Measurements from ENCODE around the gene NKAIN2. TPM values are rescaled to one million over a fixed set of nuclear protein-coding genes. Genes with fewer than 3 reads are reported as not detected.
"Not testable (repeated sequence)": the region's sequence is repeated elsewhere in the genome, so short reads cannot be mapped to it uniquely, and the experiment has no call there.

The NKAIN2 gene
- total RNA-seq, 1 donor from 2014 or later: 48.4 TPM

- ATAC-seq (no peak), DNase-seq (ENCODE audit: low spot score) (no peak)
- intact Hi-C loops (cut with DNase I): no loop called here
Observed at GRCh38 chr6:124541573-124541972, 737.9 kb downstream of the NKAIN2 start.

DNA sequence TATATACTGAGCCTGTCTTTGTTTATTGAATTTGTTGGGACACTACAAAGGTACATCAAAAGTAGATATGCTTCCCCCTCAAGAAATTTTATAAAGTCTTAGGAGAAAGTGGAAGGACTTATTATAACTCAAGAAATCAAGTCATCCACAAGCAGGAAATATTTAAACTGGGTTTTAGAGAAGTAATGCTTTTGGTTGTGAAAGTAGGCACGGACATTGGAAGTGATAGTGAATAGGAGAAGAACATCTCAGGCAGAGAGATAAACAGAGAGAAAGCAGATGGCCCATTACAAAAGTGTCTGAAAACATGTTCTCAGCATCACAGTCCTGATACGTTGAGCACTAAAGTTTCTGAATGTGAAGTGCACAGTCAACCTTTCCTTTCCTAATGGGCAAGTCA, 742.9 kb downstream of the NKAIN2 start:
- ATAC-seq (no peak), DNase-seq (ENCODE audit: low spot score) (no peak)
- intact Hi-C loops (cut with DNase I): no loop called here

DNA sequence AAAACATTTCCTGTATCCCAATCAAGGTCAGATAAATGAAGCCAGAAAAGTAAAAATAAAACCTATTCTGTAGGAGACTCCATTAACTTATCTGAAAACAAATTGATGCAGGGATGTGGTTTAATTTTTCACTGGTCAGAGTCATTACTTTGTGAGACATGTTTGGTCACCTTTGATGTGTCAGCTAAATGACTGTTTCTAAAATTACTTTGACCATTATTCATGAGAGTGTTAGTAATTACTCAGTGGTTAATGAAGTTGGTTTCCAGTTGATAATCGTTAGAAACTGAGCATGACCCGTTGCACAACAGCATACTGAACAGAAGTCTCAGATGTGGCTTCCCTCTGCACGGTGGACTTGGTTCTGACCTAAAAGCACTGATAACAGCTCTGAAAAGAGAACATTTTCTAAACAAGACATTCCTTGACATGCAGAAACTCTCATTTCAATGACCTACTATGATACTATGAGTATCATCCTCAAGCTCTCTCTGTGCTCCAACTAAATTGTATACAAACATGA, 748.1 kb downstream of the NKAIN2 start:
- DNase-seq (ENCODE audit: low spot score): no peak
- intact Hi-C loops (cut with DNase I): no loop called here
- no peak for ATAC-seq

GRCh38 chr6:124557873-124558272, 754.2 kb downstream of the NKAIN2 start:
- intact Hi-C loops (cut with DNase I): no loop called here
- no peak for ATAC-seq
- no peak for DNase-seq (ENCODE audit: low spot score)

GRCh38 chr6:124560078-124560477, 756.4 kb downstream of the NKAIN2 start:
- DNase-seq (ENCODE audit: low spot score); intact Hi-C loops (cut with DNase I); ATAC-seq: not testable (repeated sequence)

GRCh38 chr6:124560873-124561567, 757.4 kb downstream of the NKAIN2 start:
- intact Hi-C loops (cut with DNase I): no loop called here
- no peak for ATAC-seq

DNA sequence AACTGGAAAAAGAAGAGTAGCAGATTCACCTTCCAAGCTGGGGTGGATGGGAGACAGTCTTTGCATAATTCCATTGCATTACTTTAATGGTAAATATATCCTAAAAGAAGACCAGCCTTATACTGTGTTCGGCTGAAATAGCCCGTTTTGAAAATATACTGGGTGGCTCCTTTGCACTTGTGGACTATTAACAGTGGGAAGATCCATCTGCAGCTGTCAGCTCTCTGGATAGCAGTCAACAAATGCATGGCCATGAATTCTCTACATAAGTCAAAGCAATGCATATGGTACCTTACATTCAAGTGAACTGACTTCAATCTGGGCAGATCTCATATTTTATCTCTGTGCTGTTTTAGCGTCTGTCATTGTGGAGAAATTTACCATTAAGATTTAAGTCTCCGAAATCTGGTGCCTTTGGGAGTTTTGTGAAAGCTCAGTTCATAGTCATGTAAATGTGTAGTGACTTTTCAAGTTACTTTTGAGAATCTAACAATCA, 758.0 kb downstream of the NKAIN2 start:
- intact Hi-C loops (cut with DNase I): no loop called here
- no peak for DNase-seq (ENCODE audit: low spot score)
- no peak for ATAC-seq

More at GRCh38 chr6:124560873-124561567, 757.4 kb downstream of the NKAIN2 start:
- DNase-seq (ENCODE audit: low spot score): no peak

DNA sequence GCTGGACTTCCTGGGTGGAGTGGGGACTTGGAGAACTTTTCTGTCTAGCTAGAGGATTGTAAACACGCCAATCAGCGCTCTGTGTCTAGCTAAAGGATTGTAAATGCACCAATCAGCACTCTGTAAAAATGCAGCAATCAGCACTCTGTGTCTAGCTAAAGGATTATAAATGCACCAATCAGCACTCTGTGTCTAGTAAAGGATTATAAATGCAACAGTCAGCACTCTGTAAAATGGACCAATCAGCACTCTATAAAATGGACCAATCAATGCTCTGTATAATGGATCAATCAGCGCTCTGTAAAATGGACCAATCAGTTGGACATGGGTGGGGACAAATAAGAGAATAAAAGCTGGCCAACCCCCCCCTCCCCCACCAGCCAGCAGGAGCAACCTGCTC, 760.5 kb downstream of the NKAIN2 start:
- ATAC-seq; intact Hi-C loops (cut with DNase I); DNase-seq (ENCODE audit: low spot score): not testable (repeated sequence)

GRCh38 chr6:124567401-124567800, 763.7 kb downstream of the NKAIN2 start:
- intact Hi-C loops (cut with DNase I): no loop called here
- DNase-seq (ENCODE audit: low spot score) (no peak), ATAC-seq (no peak)

DNA sequence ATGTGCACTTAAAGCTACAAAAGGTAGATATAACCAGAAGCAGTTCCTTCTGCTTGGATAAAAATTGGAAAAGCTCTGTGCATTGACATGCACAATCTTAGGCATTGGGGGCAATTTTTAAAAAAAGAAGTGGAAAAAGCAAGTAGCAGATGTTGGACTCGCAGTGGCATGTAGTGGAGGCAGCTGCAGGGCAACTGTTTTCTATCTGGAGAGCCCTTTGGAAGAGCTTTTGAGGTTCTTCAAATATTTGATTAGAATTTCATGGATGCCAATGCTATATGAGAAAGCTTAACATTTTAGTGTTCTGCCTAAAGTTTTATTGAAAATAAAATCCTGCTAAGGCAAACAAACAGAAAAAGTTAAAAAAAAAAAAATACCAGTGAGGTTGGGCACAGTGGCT, 770.3 kb downstream of the NKAIN2 start:
- ATAC-seq: no peak
- DNase-seq (ENCODE audit: low spot score): no peak
- intact Hi-C loops (cut with DNase I): no loop called here

GRCh38 chr6:124577734-124578281, 774.1 kb downstream of the NKAIN2 start:
- no peak for DNase-seq (ENCODE audit: low spot score)
- intact Hi-C loops (cut with DNase I): no loop called here
- no peak for ATAC-seq

DNA sequence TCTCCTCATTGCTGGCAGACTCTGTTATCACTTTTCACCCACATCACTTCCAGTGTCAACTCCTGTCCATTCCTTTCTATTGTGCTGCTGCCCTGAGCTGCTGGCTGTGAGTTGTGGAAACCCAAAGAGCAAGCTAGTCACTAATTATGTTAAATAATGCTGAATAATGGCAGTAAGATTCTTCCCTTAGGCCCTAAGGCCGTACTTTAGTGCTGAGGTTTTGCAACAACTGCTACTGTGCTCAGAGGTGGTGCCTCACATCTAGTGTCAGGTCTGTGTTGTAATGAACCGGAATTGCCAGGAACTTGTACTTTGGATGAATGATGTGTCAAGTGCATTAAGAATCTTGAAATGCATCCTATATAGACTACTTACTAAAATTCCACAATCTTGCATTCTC, 786.3 kb downstream of the NKAIN2 start:
- ATAC-seq: no peak
- DNase-seq (ENCODE audit: low spot score): no peak
- intact Hi-C loops (cut with DNase I): no loop called here

- intact Hi-C loops (cut with DNase I): no loop called here
- ATAC-seq (no peak), DNase-seq (ENCODE audit: low spot score) (no peak)
Observed at GRCh38 chr6:124599656-124600055, 796.0 kb downstream of the NKAIN2 start.

DNA sequence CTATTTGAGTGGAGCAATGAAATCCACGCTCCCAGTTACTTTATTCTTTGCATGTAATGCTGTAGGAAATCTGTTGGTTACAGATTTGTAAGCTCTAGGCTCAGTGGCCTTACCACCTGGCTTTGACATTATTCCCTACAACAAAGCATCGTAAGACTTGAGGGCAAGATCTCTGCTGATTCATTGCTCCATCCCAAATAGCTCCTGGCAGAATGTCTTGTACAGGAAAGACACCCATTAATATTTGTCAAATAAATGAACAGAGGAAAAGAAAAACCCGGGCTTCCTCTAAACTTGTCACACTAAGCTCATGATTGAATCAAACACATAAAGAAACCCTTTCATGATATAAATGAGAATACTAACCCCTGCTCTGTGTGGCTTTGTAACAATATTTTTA, 801.1 kb downstream of the NKAIN2 start:
- intact Hi-C loops (cut with DNase I): no loop called here
- ATAC-seq: no peak
- DNase-seq (ENCODE audit: low spot score): no peak

DNA sequence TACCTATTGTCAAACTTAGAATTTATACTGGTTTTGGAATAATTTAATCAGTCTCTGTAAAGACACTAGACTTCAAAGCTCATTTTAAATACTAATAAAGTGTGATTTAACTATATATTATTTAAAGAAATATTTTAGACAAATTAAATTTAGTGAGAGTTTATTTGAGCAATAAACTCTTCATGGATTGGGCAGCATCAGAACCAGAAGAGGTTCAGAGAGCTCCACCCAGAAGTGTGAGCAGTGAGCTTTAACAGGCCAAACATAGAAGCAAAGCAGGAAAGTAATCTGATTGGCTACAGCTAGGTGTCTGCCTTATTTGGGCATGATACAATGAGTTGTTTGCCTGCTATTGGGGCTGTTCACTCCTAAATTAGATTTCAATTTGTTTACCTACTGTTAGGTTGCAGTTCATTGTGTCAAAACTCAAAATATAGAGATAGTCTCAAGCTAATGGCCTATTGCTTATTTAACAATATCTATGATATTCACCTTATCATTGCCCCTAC, 803.5 kb downstream of the NKAIN2 start:
- ATAC-seq: no peak
- intact Hi-C loops (cut with DNase I): no loop called here
- DNase-seq (ENCODE audit: low spot score): no peak

DNA sequence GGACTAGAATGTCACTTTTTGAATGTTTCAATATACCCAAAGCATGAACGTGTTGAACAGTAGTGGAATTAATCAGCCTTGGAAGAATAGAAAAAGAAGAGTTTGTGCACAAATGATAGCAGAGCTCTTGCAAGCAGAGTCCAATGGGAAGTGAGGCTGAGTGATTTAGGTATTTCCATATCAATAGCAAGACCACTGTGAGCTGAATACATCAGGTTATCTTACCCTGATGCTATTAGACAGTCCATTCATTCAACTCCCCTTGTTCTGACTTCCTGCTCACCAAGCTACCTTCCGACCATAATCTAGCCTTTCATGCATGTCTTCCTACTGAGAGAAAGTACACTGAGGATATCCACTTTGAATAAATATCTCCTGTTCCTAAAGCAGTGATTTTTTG, 809.4 kb downstream of the NKAIN2 start:
- intact Hi-C loops (cut with DNase I): no loop called here

GRCh38 chr6:124622351-124622750, 818.7 kb downstream of the NKAIN2 start:
- ATAC-seq (no peak), DNase-seq (ENCODE audit: low spot score) (no peak)
- intact Hi-C loops (cut with DNase I): no loop called here

More for the DNA sequence above, 809.4 kb downstream of the NKAIN2 start:
- ATAC-seq (no peak), DNase-seq (ENCODE audit: low spot score) (no peak)

DNA sequence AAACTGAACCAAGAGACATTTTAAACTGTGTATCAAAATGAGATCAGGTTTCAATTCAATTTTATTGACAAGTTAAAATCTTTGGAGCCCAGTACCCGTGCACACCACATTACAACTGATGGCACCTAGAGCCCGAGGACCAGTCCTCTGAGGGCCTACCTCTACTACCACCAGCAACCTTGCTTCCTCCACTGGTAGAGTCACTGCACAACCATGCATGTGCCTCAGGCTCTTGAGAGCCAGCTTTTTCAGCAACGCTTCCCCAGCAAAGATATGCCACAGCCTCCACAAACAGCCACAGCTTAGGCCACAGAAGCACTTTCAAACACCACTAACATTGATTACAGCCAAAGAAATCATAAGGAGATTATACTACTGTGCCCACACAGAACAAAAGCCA, 830.0 kb downstream of the NKAIN2 start:
- ATAC-seq: no peak
- intact Hi-C loops (cut with DNase I): no loop called here
- no peak for DNase-seq (ENCODE audit: low spot score)

- ATAC-seq (no peak), DNase-seq (ENCODE audit: low spot score) (no peak)
- intact Hi-C loops (cut with DNase I): no loop called here
Observed at GRCh38 chr6:124640432-124640831, 836.8 kb downstream of the NKAIN2 start.

GRCh38 chr6:124655866-124656265, 852.2 kb downstream of the NKAIN2 start:
- DNase-seq (ENCODE audit: low spot score) (no peak), ATAC-seq (no peak)
- intact Hi-C loops (cut with DNase I): no loop called here
